ENCODE measurements around the gene ARHGAP10.

ARHGAP10 gene

GRCh38 chr4:147927377-147928137 is 195.7 kb downstream of the ARHGAP10 start:
- TF ChIP-seq, protein P1, sequence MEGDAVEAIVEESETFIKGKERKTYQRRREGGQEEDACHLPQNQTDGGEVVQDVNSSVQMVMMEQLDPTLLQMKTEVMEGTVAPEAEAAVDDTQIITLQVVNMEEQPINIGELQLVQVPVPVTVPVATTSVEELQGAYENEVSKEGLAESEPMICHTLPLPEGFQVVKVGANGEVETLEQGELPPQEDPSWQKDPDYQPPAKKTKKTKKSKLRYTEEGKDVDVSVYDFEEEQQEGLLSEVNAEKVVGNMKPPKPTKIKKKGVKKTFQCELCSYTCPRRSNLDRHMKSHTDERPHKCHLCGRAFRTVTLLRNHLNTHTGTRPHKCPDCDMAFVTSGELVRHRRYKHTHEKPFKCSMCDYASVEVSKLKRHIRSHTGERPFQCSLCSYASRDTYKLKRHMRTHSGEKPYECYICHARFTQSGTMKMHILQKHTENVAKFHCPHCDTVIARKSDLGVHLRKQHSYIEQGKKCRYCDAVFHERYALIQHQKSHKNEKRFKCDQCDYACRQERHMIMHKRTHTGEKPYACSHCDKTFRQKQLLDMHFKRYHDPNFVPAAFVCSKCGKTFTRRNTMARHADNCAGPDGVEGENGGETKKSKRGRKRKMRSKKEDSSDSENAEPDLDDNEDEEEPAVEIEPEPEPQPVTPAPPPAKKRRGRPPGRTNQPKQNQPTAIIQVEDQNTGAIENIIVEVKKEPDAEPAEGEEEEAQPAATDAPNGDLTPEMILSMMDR (IDR thresholded peaks at IDR 0.05; ENCODE audit: control extremely low read depth, extremely low read depth, low read depth, missing control alignments): no peak
- no peak for DNase-seq (ENCODE audit: extremely low spot score)
- ChIA-PET POLR2A (no interaction called here), CTCF (interaction anchor here (1.5 kb wide), 1 partner anchor 8 kb away, joined by 3 read pairs; no protein-coding TSS in a partner anchor)

GRCh38 chr4:147928400-147928799 is 196.5 kb downstream of the ARHGAP10 start:
- DNase-seq (ENCODE audit: extremely low spot score): no peak
- TF ChIP-seq, protein P1 (IDR thresholded peaks at IDR 0.05; ENCODE audit: control extremely low read depth, extremely low read depth, low read depth, missing control alignments): no peak
- POLR2A ChIA-PET: no interaction called here
- CTCF ChIA-PET: interaction anchor here (0.8 to 0.9 kb wide), 2 partner anchors 9 to 11 kb away, joined by 3 to 5 read pairs; no protein-coding TSS in a partner anchor

- CTCF ChIA-PET: interaction anchor here (1.3 kb wide), 1 partner anchor 49 kb away, joined by 3 read pairs; no protein-coding TSS in a partner anchor
- no peak for DNase-seq (ENCODE audit: extremely low spot score)
- TF ChIP-seq, protein P1 (IDR thresholded peaks at IDR 0.05; ENCODE audit: control extremely low read depth, extremely low read depth, low read depth, missing control alignments): no peak
- POLR2A ChIA-PET: no interaction called here
These were observed 197.9 kb downstream of the ARHGAP10 start for GRCh38 chr4:147929746-147930145.

- ChIA-PET POLR2A (no interaction called here), CTCF (interaction anchor here (1.0 to 1.4 kb wide), 4 partner anchors 12 to 32 kb away, joined by 3 to 4 read pairs (median 3); no protein-coding TSS in a partner anchor)
- TF ChIP-seq, protein P1 (IDR thresholded peaks at IDR 0.05; ENCODE audit: control extremely low read depth, extremely low read depth, low read depth, missing control alignments): peak; percentile 46
- no peak for DNase-seq (ENCODE audit: extremely low spot score)
These were observed 201.4 kb downstream of the ARHGAP10 start for GRCh38 chr4:147933316-147933715.

- ChIA-PET POLR2A (no interaction called here), CTCF (interaction anchor here (1.0 to 1.3 kb wide), 3 partner anchors 12 to 25 kb away, joined by 3 to 4 read pairs (median 3); no protein-coding TSS in a partner anchor)
- DNase-seq (ENCODE audit: extremely low spot score): no peak
- TF ChIP-seq, protein P1 (IDR thresholded peaks at IDR 0.05; ENCODE audit: control extremely low read depth, extremely low read depth, low read depth, missing control alignments): no peak
These were observed 201.9 kb downstream of the ARHGAP10 start for GRCh38 chr4:147933779-147934178.

DNA sequence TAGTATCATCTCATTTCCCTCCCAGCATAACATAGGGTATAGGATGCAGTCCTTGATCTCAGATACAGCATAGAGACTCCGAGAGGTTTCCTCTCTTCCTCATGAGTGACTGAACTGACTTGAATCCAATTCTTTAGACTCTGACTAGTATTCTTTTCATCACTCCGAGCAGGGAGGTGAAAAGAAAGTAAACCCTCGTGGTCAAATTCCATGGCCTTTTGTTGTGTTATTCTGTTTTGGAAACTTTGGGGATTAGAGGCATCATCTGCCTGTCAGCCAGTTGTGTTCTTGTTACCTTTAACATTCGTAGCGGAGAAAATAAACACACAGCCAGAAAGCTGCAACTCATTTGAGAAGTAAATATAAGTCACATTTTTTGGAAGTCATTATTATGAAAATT is 206.6 kb downstream of the ARHGAP10 start:
- ChIA-PET POLR2A (no interaction called here), CTCF (interaction anchor here (1.9 kb wide), 1 partner anchor 10 kb away, joined by 5 read pairs; no protein-coding TSS in a partner anchor)
- DNase-seq (ENCODE audit: extremely low spot score): no peak
- TF ChIP-seq, protein P1 (IDR thresholded peaks at IDR 0.05; ENCODE audit: control extremely low read depth, extremely low read depth, low read depth, missing control alignments): no peak

Data from GM10248 (cell line).